Body of pancreas (tissue), 4 donors: ENCODE data around the gene DNAH10.

Source experiments
- POLR2A ChIP-seq, 3 donors: fragments of 450-650 bp; IDR thresholded peaks; one replicate each; pipeline ENCODE4 v1.6.1; 2016; ENCODE audit warnings: antibody characterized with exemption in 3 of 3, mild to moderate bottlenecking in 2 of 3
- TF ChIP-seq, protein P1 (sequence below), 7 experiments: fragments of 450-650 bp in 4 of 7; fragments of 200-600 bp in 3 of 7; sonication (generic) in 3 of 7; IDR thresholded peaks; one replicate each; pipeline ENCODE4 v1.5.1; 2016 to 2019; ENCODE audit warnings: antibody characterized with exemption in 7 of 7

DNA sequence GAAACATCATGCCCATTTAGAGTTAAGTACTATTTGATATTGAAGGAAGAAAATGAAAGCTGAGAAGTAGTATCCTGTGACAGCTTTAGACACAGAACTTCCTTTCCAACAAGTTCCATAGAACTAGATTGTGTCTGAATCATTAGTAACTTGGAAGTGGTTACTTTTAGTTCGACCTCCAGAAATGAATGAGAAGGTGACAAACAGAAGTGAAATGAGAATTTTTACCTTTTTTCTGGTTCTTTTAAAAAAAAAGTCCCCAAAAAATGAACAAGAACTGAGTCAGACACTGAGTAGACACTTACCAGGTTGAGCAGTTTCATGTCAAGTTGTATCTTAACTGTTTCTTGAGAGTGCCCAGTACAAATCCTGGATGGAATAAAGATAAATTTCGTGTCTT is 46.9 kb upstream of the DNAH10 start:
- TF ChIP-seq, protein P1, sequence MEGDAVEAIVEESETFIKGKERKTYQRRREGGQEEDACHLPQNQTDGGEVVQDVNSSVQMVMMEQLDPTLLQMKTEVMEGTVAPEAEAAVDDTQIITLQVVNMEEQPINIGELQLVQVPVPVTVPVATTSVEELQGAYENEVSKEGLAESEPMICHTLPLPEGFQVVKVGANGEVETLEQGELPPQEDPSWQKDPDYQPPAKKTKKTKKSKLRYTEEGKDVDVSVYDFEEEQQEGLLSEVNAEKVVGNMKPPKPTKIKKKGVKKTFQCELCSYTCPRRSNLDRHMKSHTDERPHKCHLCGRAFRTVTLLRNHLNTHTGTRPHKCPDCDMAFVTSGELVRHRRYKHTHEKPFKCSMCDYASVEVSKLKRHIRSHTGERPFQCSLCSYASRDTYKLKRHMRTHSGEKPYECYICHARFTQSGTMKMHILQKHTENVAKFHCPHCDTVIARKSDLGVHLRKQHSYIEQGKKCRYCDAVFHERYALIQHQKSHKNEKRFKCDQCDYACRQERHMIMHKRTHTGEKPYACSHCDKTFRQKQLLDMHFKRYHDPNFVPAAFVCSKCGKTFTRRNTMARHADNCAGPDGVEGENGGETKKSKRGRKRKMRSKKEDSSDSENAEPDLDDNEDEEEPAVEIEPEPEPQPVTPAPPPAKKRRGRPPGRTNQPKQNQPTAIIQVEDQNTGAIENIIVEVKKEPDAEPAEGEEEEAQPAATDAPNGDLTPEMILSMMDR (IDR thresholded peaks at IDR 0.05), result no peak
- no peak for TF ChIP-seq POLR2A (IDR thresholded peaks at IDR 0.05)
